ENCODE measurements around the gene FBLL1. TPM values are rescaled to one million over a fixed set of nuclear protein-coding genes. Genes with fewer than 3 reads are reported as not detected.
"Not testable (repeated sequence)": the region's sequence is repeated elsewhere in the genome, so short reads cannot be mapped to it uniquely, and the experiment has no call there.

FBLL1 gene
- total and polyA plus RNA-seq, 2 donors (not counting 3 experiments of a cell fraction or from before 2014, with no cell fraction given) = 0.44 to 2.5 TPM

GRCh38 chr5:168531987-168532864, 3.1 kb downstream of the FBLL1 start:
- Histone ChIP-seq H3K27ac (ENCODE audit: insufficient read depth, low read depth, low read length) (no peak overlapping the region), H3K4me1 (ENCODE audit: control insufficient read depth, extremely low read depth, insufficient read depth, low read length) (no peaks in the 10 kb centered on the region), H3K79me2 (ENCODE audit: control insufficient read depth, insufficient read depth, low read length) (no peaks in the 10 kb centered on the region), H3K9me1 (replicated peaks; ENCODE audit: control insufficient read depth, extremely low read depth, insufficient read depth, low read length) (no peaks in the 10 kb centered on the region), H3K36me3 (ENCODE audit: control insufficient read depth in 2 of 2, extremely low read depth in 1 of 2, insufficient read depth in 2 of 2, low read length in 2 of 2) (no peaks in the 10 kb centered on the region), H3K4me3 (replicated peaks in 1 of 3; ENCODE audit: insufficient read depth in 1 of 3, low read depth in 1 of 3, low read length in 3 of 3) (no peak overlapping the region), H3K9me3 (replicated peaks; ENCODE audit: control insufficient read depth, insufficient read depth, low read length) (no peaks in the 10 kb centered on the region), H4K20me1 (replicated peaks; ENCODE audit: control insufficient read depth, extremely low read depth, insufficient read depth, low read length) (no peaks in the 10 kb centered on the region), H3K27me3 (ENCODE audit: control insufficient read depth in 2 of 2, insufficient read depth in 2 of 2, low read length in 2 of 2) (peaks cover 15 to 33% of the 10 kb centered on the region in 2 experiments), H3K4me2 (ENCODE audit: insufficient read depth, low read length) (no peak overlapping the region), H3K9ac (replicated peaks; ENCODE audit: extremely low read depth, insufficient read depth, low read length) (no peak overlapping the region), H2AFZ (ENCODE audit: low read depth, low read length) (no peak overlapping the region)
- intact Hi-C loops (cut with micrococcal nuclease) = no loop called here
- ChIA-PET POLR2A (no interaction called here), CTCF (no interaction called here)
- FAIRE-seq = no peak
- BruUV-seq (replicated peaks) = no TSS peak
- TF ChIP-seq POLR2A (IDR thresholded peaks at IDR 0.05; ENCODE audit: low read depth, low read length) = no peak
- TF ChIP-seq GATA2 (IDR thresholded peaks at IDR 0.05; ENCODE audit: insufficient read depth, insufficient read length, low read depth, low read length) = no peak
- no peak for TF ChIP-seq EZH2 (IDR thresholded peaks at IDR 0.05; ENCODE audit: borderline replicate concordance, low read depth, low read length, severe bottlenecking)
- TF ChIP-seq JUN (IDR thresholded peaks at IDR 0.05; ENCODE audit: borderline replicate concordance, insufficient read depth, insufficient read length, low read depth) = no peak
- TF ChIP-seq FOS (IDR thresholded peaks at IDR 0.05; ENCODE audit: borderline replicate concordance, insufficient read depth, low read length) = no peak
- no peak for TF ChIP-seq MAX (IDR thresholded peaks at IDR 0.05; ENCODE audit: insufficient read depth, insufficient read length)
- TF ChIP-seq CTCF (IDR thresholded peaks at IDR 0.05; ENCODE audit: extremely low read depth in 1 of 2, insufficient read depth in 1 of 2, low read depth in 1 of 2, low read length in 2 of 2) = no peak
- TF ChIP-seq POLR2AphosphoS5 (IDR thresholded peaks at IDR 0.05; ENCODE audit: insufficient read depth, low read depth, low read length) = no peak
- no peak for TF ChIP-seq MYC (IDR thresholded peaks at IDR 0.05; ENCODE audit: low read depth, low read length)
- no peak for DNase-seq (ENCODE audit: low read depth, low spot score)
- dilution Hi-C loops (cut with MboI; ENCODE audit: extremely low pct_ligation_motif_present, low sequenced_read_pairs) = no loop called here

- BruUV-seq (replicated peaks); H3K36me3 ChIP-seq (ENCODE audit: control insufficient read depth in 2 of 2, extremely low read depth in 1 of 2, insufficient read depth in 2 of 2, low read length in 2 of 2); H3K4me3 ChIP-seq (replicated peaks in 1 of 3; ENCODE audit: insufficient read depth in 1 of 3, low read depth in 1 of 3, low read length in 3 of 3); H3K4me1 ChIP-seq (ENCODE audit: control insufficient read depth, extremely low read depth, insufficient read depth, low read length); intact Hi-C loops (cut with micrococcal nuclease); FAIRE-seq; H3K27ac ChIP-seq (ENCODE audit: insufficient read depth, low read depth, low read length); H3K9ac ChIP-seq (replicated peaks; ENCODE audit: extremely low read depth, insufficient read depth, low read length); CTCF ChIA-PET; H3K4me2 ChIP-seq (ENCODE audit: insufficient read depth, low read length); dilution Hi-C loops (cut with MboI; ENCODE audit: extremely low pct_ligation_motif_present, low sequenced_read_pairs); H3K79me2 ChIP-seq (ENCODE audit: control insufficient read depth, insufficient read depth, low read length); H3K9me3 ChIP-seq (replicated peaks; ENCODE audit: control insufficient read depth, insufficient read depth, low read length); POLR2A ChIA-PET; H4K20me1 ChIP-seq (replicated peaks; ENCODE audit: control insufficient read depth, extremely low read depth, insufficient read depth, low read length); H3K9me1 ChIP-seq (replicated peaks; ENCODE audit: control insufficient read depth, extremely low read depth, insufficient read depth, low read length); DNase-seq (ENCODE audit: low read depth, low spot score); H2AFZ ChIP-seq (ENCODE audit: low read depth, low read length): not testable (repeated sequence)
- peaks cover 12 to 24% of the 10 kb centered on the region in 2 experiments for H3K27me3 ChIP-seq (ENCODE audit: control insufficient read depth in 2 of 2, insufficient read depth in 2 of 2, low read length in 2 of 2)
Measured at GRCh38 chr5:168534351-168534750, 5.2 kb downstream of the FBLL1 start.
